Calu3 (cell line): ENCODE results near the gene COX4I1. TPM values are rescaled to one million over a fixed set of nuclear protein-coding genes. Genes with fewer than 3 reads are reported as not detected.

ENCODE experiments used
- BruUV-seq: library from RNA; stranded (reverse); fragments of 400-500 nt; replicated peaks from 2 replicates; lab custom pipeline; 2021; lab: Mats Ljungman, UMichigan
- CTCF ChIA-PET: fragments of 300-600 bp; sonication (Branson Sonifier 250); formaldehyde crosslinking; loops from one replicate; lab custom pipeline; 2022; ENCODE audit warnings: antibody characterized with exemption; lab: Charles Lee
- DNase-seq: peaks from one replicate; pipeline ENCODE4 v3.0.0; 2022
- H3K27ac Mint-ChIP-seq: one replicate; pipeline ENCODE4 v1.8.0; 2022; ENCODE audit warnings: mixed read lengths; ENCODE audit not compliant: unreplicated experiment
- H3K27me3 Mint-ChIP-seq: one replicate; pipeline ENCODE4 v1.8.0; 2022; ENCODE audit warnings: mixed read lengths; ENCODE audit not compliant: unreplicated experiment
- H3K36me3 Mint-ChIP-seq: one replicate; pipeline ENCODE4 v1.8.0; 2022; ENCODE audit warnings: mild to moderate bottlenecking, moderate library complexity, mixed read lengths; ENCODE audit not compliant: insufficient read depth, unreplicated experiment
- H3K4me1 Mint-ChIP-seq: one replicate; pipeline ENCODE4 v1.8.0; 2022; ENCODE audit warnings: mild to moderate bottlenecking, low read depth, mixed read lengths; ENCODE audit not compliant: unreplicated experiment
- H3K4me3 Mint-ChIP-seq: one replicate; pipeline ENCODE4 v1.8.0; 2022; ENCODE audit warnings: mild to moderate bottlenecking, low read depth, moderate library complexity, mixed read lengths; ENCODE audit not compliant: unreplicated experiment
- H3K9me3 Mint-ChIP-seq: one replicate; pipeline ENCODE4 v1.8.0; 2022; ENCODE audit warnings: low read depth, mixed read lengths; ENCODE audit not compliant: unreplicated experiment
- CTCF ChIP-seq: fragments of 200-600 bp; IDR thresholded peaks from one replicate; pipeline ENCODE4 v1.8.0; 2022; ENCODE audit warnings: antibody characterized with exemption; ENCODE audit not compliant: unreplicated experiment
- intact Hi-C: fragments of 100-400 bp; cut with micrococcal nuclease; formaldehyde crosslinking; loops from one replicate; pipeline ENCODE4 v1.10.0; 2022; ENCODE audit not compliant: unreplicated experiment
- total RNA-seq: library from RNA; stranded (reverse); gene quantifications from 2 replicates; pipeline ENCODE4 v1.2.3, GENCODE V29; 2022

Gene COX4I1
- total RNA-seq, 1 experiment from 2014 or later, result 639 TPM

- no peak for DNase-seq
- no peaks in the 10 kb centered on the region for H3K36me3 Mint-ChIP-seq
- intact Hi-C loops, result no loop called here
- peaks cover 71% of the 10 kb centered on the region for H3K27me3 Mint-ChIP-seq
- no peak overlapping the region for H3K4me3 Mint-ChIP-seq
- H3K4me1 Mint-ChIP-seq, result peaks cover 21% of the 10 kb centered on the region
- CTCF ChIA-PET, result interaction anchor here (1.5 kb wide), 1 partner anchor 29 kb away, joined by 3 read pairs; no protein-coding TSS in a partner anchor
- BruUV-seq, result no TSS peak
- no peak overlapping the region for H3K27ac Mint-ChIP-seq
- no peaks in the 10 kb centered on the region for H3K9me3 Mint-ChIP-seq
- TF ChIP-seq CTCF, result no peak
Measured at GRCh38 chr16:85850344-85850880, 50.9 kb downstream of the COX4I1 start.

GRCh38 chr16:85851034-85851785 lies 51.7 kb downstream of the COX4I1 start:
- no peak for DNase-seq
- no peak overlapping the region for H3K27ac Mint-ChIP-seq
- H3K9me3 Mint-ChIP-seq, result peaks cover 3% of the 10 kb centered on the region
- CTCF ChIA-PET, result interaction anchor here (1.5 kb wide), 1 partner anchor 30 kb away, joined by 3 read pairs; no protein-coding TSS in a partner anchor
- H3K27me3 Mint-ChIP-seq, result peaks cover 79% of the 10 kb centered on the region
- BruUV-seq, result no TSS peak
- intact Hi-C loops, result no loop called here
- H3K4me3 Mint-ChIP-seq, result no peak overlapping the region
- TF ChIP-seq CTCF, result no peak
- H3K4me1 Mint-ChIP-seq, result peaks cover 21% of the 10 kb centered on the region
- no peaks in the 10 kb centered on the region for H3K36me3 Mint-ChIP-seq

GRCh38 chr16:85853547-85854545 lies 54.4 kb downstream of the COX4I1 start:
- no peak for DNase-seq
- no peak overlapping the region for H3K27ac Mint-ChIP-seq
- peaks cover 73% of the 10 kb centered on the region for H3K27me3 Mint-ChIP-seq
- H3K4me3 Mint-ChIP-seq, result no peak overlapping the region
- H3K4me1 Mint-ChIP-seq, result peaks cover 10% of the 10 kb centered on the region
- CTCF ChIA-PET, result no interaction called here
- no peaks in the 10 kb centered on the region for H3K36me3 Mint-ChIP-seq
- TF ChIP-seq CTCF, result no peak
- peaks cover 3% of the 10 kb centered on the region for H3K9me3 Mint-ChIP-seq
- intact Hi-C loops, result no loop called here
- BruUV-seq, result no TSS peak

GRCh38 chr16:85854935-85855334 lies 55.4 kb downstream of the COX4I1 start:
- DNase-seq, result no peak
- Mint-ChIP-seq H3K27me3 (peaks cover 75% of the 10 kb centered on the region), H3K4me1 (peaks cover 10% of the 10 kb centered on the region), H3K27ac (no peak overlapping the region), H3K4me3 (no peak overlapping the region), H3K36me3 (no peaks in the 10 kb centered on the region), H3K9me3 (peaks cover 3% of the 10 kb centered on the region)
- no TSS peak for BruUV-seq
- intact Hi-C loops, result no loop called here
- CTCF ChIA-PET, result interaction anchor here (1.2 kb wide), 1 partner anchor 104 kb away, joined by 3 read pairs; no protein-coding TSS in a partner anchor
- TF ChIP-seq CTCF, result no peak
